RPMI7951 (cell line): ENCODE measurements around the gene ADTRP. TPM values are rescaled to one million over a fixed set of nuclear protein-coding genes. Genes with fewer than 3 reads are reported as not detected.
A peak's percentile ranks its signal among the peaks of the same experiment; 100 is the strongest.

Source experiments
- DNase-seq: peaks from one replicate; pipeline ENCODE4 v3.0.0-alpha.2; 2012; ENCODE audit warnings: low read depth
- total RNA-seq: library from RNA; depleted of rRNA; stranded (reverse); fragments of >200 nt; shearing (Covaris generic); gene quantifications from 2 replicates; pipeline ENCODE4 v1.2.3, GENCODE V29; 2014

The ADTRP gene
- total RNA-seq, 1 experiment from 2014 or later: 0.48 TPM

- DNase-seq: no peak
These were observed 54.3 kb downstream of the ADTRP start for GRCh38 chr6:11724286-11724685.

- no peak for DNase-seq
These were observed 55.6 kb downstream of the ADTRP start for GRCh38 chr6:11722805-11723631.

- DNase-seq: no peak
These were observed 56.4 kb downstream of the ADTRP start for GRCh38 chr6:11722220-11722619.

GRCh38 chr6:11718463-11718862 is 60.1 kb downstream of the ADTRP start:
- DNase-seq: no peak

GRCh38 chr6:11718031-11718430 is 60.6 kb downstream of the ADTRP start:
- DNase-seq: no peak

- no peak for DNase-seq
These were observed 63.8 kb downstream of the ADTRP start for GRCh38 chr6:11714798-11715285.

- DNase-seq: no peak
These were observed 64.3 kb downstream of the ADTRP start for GRCh38 chr6:11714116-11714797.

GRCh38 chr6:11712760-11713159 is 65.8 kb downstream of the ADTRP start:
- DNase-seq: peak; percentile 59

GRCh38 chr6:11711984-11712711 is 66.5 kb downstream of the ADTRP start:
- DNase-seq: no peak

GRCh38 chr6:11711003-11711983 is 67.3 kb downstream of the ADTRP start:
- no peak for DNase-seq

- DNase-seq: peak; percentile 74
These were observed 68.3 kb downstream of the ADTRP start for GRCh38 chr6:11710311-11710761.

GRCh38 chr6:11706171-11706570 is 72.4 kb downstream of the ADTRP start:
- DNase-seq: no peak

GRCh38 chr6:11705483-11705882 is 73.1 kb downstream of the ADTRP start:
- no peak for DNase-seq

- no peak for DNase-seq
These were observed 73.5 kb downstream of the ADTRP start for GRCh38 chr6:11705069-11705468.

GRCh38 chr6:11703725-11704124 is 74.9 kb downstream of the ADTRP start:
- peak; percentile 26 for DNase-seq

GRCh38 chr6:11702500-11703130 is 76.0 kb downstream of the ADTRP start:
- peak; percentile 82 for DNase-seq

GRCh38 chr6:11702089-11702488 is 76.5 kb downstream of the ADTRP start:
- peak; percentile 59 for DNase-seq

GRCh38 chr6:11701573-11701972 is 77.0 kb downstream of the ADTRP start:
- DNase-seq: no peak

- DNase-seq: peak; percentile 62
These were observed 78.4 kb downstream of the ADTRP start for GRCh38 chr6:11700118-11700718.

GRCh38 chr6:11699576-11699975 is 79.0 kb downstream of the ADTRP start:
- no peak for DNase-seq
